Lower leg skin (tissue), 3 donors: Measurements from ENCODE around the gene ZSCAN2.

Experiments
- POLR2A ChIP-seq, 2 donors: fragments of 450-650 bp; IDR thresholded peaks; one replicate each; pipeline ENCODE4 v1.6.1; 2016 to 2017; ENCODE audit warnings: antibody characterized with exemption in 2 of 2, mild to moderate bottlenecking in 1 of 2, moderate library complexity in 1 of 2
- TF ChIP-seq, protein P1 (sequence below), 3 donors: fragments of 450-650 bp; IDR thresholded peaks; one replicate each; pipeline ENCODE4 v1.5.1; 2016; ENCODE audit warnings: antibody characterized with exemption in 3 of 3, mild to moderate bottlenecking in 3 of 3, moderate library complexity in 2 of 3

DNA sequence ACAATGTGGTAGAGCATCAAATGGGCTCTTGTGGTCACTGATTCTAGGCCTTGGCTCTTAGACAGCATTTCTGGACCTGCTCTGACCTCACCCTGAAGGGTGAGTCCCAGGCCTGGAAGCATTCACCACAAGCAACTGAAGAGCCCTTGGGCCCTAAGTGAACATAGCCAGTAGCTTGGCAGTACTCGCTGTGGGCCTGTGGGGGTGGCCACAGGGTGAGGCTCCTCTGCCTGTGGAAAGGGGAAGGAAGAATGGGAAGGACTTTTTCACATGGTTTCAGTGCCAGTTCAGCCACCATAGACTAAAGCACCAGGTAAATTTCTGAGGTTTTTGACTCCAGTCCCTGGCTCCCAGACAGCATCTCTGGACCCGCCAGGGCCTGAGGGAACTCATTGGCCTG is 5.1 kb upstream of the ZSCAN2 start:
- no peak for TF ChIP-seq POLR2A (IDR thresholded peaks at IDR 0.05)
- TF ChIP-seq, protein P1, sequence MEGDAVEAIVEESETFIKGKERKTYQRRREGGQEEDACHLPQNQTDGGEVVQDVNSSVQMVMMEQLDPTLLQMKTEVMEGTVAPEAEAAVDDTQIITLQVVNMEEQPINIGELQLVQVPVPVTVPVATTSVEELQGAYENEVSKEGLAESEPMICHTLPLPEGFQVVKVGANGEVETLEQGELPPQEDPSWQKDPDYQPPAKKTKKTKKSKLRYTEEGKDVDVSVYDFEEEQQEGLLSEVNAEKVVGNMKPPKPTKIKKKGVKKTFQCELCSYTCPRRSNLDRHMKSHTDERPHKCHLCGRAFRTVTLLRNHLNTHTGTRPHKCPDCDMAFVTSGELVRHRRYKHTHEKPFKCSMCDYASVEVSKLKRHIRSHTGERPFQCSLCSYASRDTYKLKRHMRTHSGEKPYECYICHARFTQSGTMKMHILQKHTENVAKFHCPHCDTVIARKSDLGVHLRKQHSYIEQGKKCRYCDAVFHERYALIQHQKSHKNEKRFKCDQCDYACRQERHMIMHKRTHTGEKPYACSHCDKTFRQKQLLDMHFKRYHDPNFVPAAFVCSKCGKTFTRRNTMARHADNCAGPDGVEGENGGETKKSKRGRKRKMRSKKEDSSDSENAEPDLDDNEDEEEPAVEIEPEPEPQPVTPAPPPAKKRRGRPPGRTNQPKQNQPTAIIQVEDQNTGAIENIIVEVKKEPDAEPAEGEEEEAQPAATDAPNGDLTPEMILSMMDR (IDR thresholded peaks at IDR 0.05) = no peak
